IPS-15b (cell line): ENCODE data around the gene WDR33.

ENCODE experiments used
- H3K27me3 ChIP-seq: one replicate; pipeline ENCODE4 v1.6.1; 2013; ENCODE audit warnings: low read length; ENCODE audit not compliant: control insufficient read depth, insufficient read depth
- H3K36me3 ChIP-seq: one replicate; pipeline ENCODE4 v1.6.1; 2013; ENCODE audit warnings: low read length; ENCODE audit not compliant: control insufficient read depth, insufficient read depth
- H3K4me1 ChIP-seq: one replicate; pipeline ENCODE4 v1.6.1; 2013; ENCODE audit warnings: mild to moderate bottlenecking, low read length; ENCODE audit not compliant: control insufficient read depth, insufficient read depth
- H3K4me3 ChIP-seq: one replicate; pipeline ENCODE4 v1.5.1; 2013; ENCODE audit warnings: low read depth, low read length
- H3K9ac ChIP-seq: one replicate; pipeline ENCODE4 v1.6.1; 2013; ENCODE audit warnings: low read depth, mild to moderate bottlenecking, low read length
- H3K9me3 ChIP-seq: one replicate; pipeline ENCODE4 v1.6.1; 2013; ENCODE audit warnings: mild to moderate bottlenecking, low read length; ENCODE audit not compliant: control insufficient read depth, insufficient read depth

WDR33 gene

DNA sequence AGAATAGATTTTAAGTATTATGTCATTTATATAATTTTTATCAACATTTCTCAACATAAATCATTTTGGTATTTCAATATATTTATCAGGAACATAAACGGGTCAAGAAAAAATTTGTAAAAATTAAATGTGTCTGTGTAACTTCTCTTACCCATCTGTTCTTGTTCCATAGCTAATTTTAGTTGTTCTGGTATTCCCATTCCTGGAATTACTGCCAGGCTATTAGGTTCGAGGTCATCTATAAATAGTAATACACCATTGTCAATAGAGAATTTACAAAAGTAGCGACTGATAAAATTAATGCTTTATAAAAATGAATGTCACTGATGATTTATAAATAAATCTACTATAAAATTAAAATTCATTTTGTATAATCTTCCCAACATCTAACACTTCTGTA is 88.2 kb downstream of the WDR33 start:
- Histone ChIP-seq H3K9me3 (no peaks in the 10 kb centered on the region), H3K36me3 (peaks cover 39% of the 10 kb centered on the region), H3K9ac (no peak overlapping the region), H3K4me3 (no peak overlapping the region), H3K4me1 (no peaks in the 10 kb centered on the region), H3K27me3 (no peaks in the 10 kb centered on the region)

DNA sequence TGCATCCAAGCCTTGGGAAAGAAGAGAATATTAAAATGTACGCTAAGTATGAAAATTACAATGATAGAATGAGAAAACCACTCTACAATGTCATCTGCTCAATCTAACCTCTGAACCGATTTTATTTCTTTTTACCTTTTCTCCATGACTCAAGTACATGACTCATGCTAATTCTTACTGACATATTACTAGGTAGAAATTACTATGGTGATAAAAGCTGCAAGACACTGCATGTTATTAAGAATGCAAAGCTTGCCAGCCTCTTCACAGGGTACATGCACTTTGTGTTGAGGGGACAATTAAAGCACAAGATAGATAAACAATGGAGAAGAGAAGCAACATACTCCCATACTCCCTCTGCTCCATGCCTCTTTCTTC is 89.0 kb downstream of the WDR33 start:
- Histone ChIP-seq H3K9ac (no peak overlapping the region), H3K9me3 (no peaks in the 10 kb centered on the region), H3K4me1 (no peaks in the 10 kb centered on the region), H3K4me3 (no peak overlapping the region), H3K27me3 (no peaks in the 10 kb centered on the region), H3K36me3 (peaks cover 40% of the 10 kb centered on the region)

- Histone ChIP-seq H3K36me3 (peaks cover 43% of the 10 kb centered on the region), H3K27me3 (no peaks in the 10 kb centered on the region), H3K4me1 (no peaks in the 10 kb centered on the region), H3K4me3 (no peak overlapping the region), H3K9ac (no peak overlapping the region), H3K9me3 (no peaks in the 10 kb centered on the region)
Measured at GRCh38 chr2:127721311-127721977, 89.5 kb downstream of the WDR33 start.

GRCh38 chr2:127719301-127720218 is 91.4 kb downstream of the WDR33 start:
- Histone ChIP-seq H3K36me3 (peaks cover 42% of the 10 kb centered on the region), H3K9me3 (no peaks in the 10 kb centered on the region), H3K27me3 (no peaks in the 10 kb centered on the region), H3K4me1 (no peaks in the 10 kb centered on the region), H3K9ac (no peak overlapping the region), H3K4me3 (no peak overlapping the region)

DNA sequence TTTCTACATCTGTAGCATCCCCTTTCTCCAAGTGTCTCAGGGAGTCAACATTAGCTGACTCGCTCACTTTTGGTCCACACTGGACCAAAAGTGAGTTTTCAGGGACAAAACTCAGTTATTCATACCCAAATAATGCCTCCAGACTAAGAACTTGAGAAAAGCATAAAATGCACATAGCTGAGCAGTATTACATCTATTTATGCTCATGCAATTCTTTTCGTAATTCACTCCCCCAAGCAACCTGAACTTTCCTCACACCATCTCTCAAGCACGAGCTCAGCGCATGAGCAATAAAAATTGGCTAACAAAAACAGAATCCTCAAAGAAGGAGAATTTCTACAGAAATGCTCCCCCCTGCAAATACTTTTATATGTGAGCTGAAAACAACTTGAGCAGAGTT is 92.7 kb downstream of the WDR33 start:
- no peaks in the 10 kb centered on the region for H3K4me1 ChIP-seq
- H3K36me3 ChIP-seq = peaks cover 50% of the 10 kb centered on the region
- H3K9me3 ChIP-seq = no peaks in the 10 kb centered on the region
- no peak overlapping the region for H3K4me3 ChIP-seq
- H3K9ac ChIP-seq = no peak overlapping the region
- no peaks in the 10 kb centered on the region for H3K27me3 ChIP-seq

GRCh38 chr2:127715778-127716449 is 95.1 kb downstream of the WDR33 start:
- Histone ChIP-seq H3K27me3 (no peaks in the 10 kb centered on the region), H3K9me3 (no peaks in the 10 kb centered on the region), H3K4me1 (no peaks in the 10 kb centered on the region), H3K36me3 (peaks cover 34% of the 10 kb centered on the region), H3K9ac (no peak overlapping the region), H3K4me3 (no peak overlapping the region)

- Histone ChIP-seq H3K4me1 (no peaks in the 10 kb centered on the region), H3K4me3 (no peak overlapping the region), H3K27me3 (no peaks in the 10 kb centered on the region), H3K9me3 (no peaks in the 10 kb centered on the region), H3K9ac (no peak overlapping the region), H3K36me3 (peaks cover 28% of the 10 kb centered on the region)
Measured at GRCh38 chr2:127713562-127713961, 97.4 kb downstream of the WDR33 start.

DNA sequence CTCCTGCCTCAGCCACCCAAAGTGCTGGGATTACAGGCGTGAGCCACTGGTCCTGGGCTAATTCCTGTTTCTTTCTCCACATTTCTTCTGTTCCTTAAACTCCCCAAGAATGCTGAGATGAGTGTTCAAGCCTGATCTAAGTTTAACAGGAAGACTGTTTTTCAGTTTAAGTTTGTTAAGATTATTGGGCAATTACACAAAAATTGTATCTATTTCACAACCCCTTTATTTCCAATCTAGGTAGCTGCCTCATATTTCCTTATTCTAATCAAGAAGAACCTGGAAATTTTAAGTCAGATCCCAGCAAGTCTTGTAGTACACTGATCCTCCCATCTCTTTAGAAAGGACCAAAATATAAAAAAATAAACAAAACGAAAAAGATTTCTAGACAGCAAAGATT is 98.0 kb downstream of the WDR33 start:
- no peaks in the 10 kb centered on the region for H3K4me1 ChIP-seq
- peaks cover 33% of the 10 kb centered on the region for H3K36me3 ChIP-seq
- no peaks in the 10 kb centered on the region for H3K9me3 ChIP-seq
- no peaks in the 10 kb centered on the region for H3K27me3 ChIP-seq
- H3K9ac ChIP-seq = no peak overlapping the region
- no peak overlapping the region for H3K4me3 ChIP-seq

- Histone ChIP-seq H3K4me3 (no peak overlapping the region), H3K27me3 (no peaks in the 10 kb centered on the region), H3K36me3 (peaks cover 41% of the 10 kb centered on the region)
Measured at GRCh38 chr2:127709336-127709735, 101.6 kb downstream of the WDR33 start.

DNA sequence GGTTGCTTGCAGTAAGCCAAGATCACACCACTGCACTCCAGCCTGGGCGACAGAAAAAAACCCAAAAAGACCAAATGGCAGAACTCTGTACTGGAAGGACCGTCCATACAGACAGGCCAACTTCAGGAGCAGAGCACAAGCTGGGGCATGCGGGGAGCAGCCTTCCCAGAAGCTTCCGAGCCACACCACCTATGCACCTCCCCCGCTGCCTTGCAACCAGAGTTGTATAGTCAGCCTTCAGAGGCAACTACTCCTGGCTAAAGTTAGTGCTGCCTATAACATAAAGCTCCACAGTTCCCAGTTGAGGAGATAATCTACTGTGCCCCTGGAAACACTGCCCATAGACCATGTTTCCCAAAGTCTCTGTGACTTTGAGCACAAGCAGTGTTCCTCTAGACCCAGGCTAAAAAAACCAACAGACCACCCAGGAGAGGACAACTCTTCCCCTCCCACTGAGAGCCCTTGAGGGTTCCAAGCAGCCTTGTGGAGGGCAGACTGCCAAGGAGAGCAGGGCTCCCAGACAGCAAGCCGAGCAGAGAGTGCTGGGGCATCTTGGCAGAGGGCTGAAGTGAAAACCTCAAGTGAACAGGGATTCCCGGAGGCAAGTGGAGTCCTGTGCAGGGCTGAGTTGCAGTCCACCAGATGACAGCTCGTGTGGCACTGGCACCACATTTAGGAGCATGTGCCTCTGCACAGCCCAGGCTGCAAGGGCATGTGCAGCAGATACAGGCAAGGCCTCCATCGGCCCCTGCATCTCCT is 102.9 kb downstream of the WDR33 start:
- no peak overlapping the region for H3K4me3 ChIP-seq
- H3K9ac ChIP-seq = no peak overlapping the region
- H3K27me3 ChIP-seq = no peaks in the 10 kb centered on the region
- H3K4me1 ChIP-seq = peaks cover 3% of the 10 kb centered on the region
- H3K36me3 ChIP-seq = peaks cover 35% of the 10 kb centered on the region
- no peaks in the 10 kb centered on the region for H3K9me3 ChIP-seq

More at GRCh38 chr2:127709336-127709735, 101.6 kb downstream of the WDR33 start:
- Histone ChIP-seq H3K4me1 (no peaks in the 10 kb centered on the region), H3K9me3 (no peaks in the 10 kb centered on the region), H3K9ac (no peak overlapping the region)

DNA sequence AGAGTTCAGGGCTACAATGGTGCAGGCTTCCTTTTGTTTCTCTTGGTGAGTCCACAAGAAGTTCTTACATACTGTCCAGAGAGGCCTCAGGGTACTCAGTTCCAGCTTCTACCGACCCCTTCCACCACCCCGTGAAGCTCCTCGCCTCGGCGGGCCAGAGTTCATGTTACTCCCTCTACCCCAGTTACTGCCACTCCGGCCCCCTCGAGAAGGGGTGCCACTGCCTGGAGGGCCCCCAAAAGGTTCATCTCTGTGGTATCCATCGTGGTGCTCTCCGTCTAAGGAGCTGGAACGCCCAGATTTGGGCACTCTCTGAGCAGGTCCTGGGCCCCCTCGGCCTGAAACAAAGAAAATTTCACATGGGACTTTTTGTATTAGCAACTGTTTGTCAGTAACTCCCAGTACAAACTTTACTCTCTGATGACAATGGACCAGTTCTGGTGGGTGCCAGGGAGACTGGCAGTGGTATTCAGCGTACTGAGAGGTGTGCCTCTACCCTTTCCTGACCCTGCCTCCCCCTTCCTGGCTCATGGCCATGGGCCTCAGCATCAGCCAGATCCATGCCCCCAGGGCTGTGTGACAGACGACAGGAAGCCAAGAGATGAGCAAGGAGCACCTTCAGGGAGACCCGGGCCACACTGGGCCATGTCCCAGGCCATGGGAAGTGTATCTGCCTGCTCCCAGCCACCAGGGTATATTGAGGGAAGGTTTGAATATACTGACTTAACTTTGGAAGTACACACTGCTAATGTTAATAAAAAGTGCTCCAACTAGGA is 104.6 kb downstream of the WDR33 start:
- H3K4me1 ChIP-seq = peaks cover 7% of the 10 kb centered on the region
- peaks cover 35% of the 10 kb centered on the region for H3K36me3 ChIP-seq
- no peaks in the 10 kb centered on the region for H3K27me3 ChIP-seq
- no peak overlapping the region for H3K9ac ChIP-seq
- no peak overlapping the region for H3K4me3 ChIP-seq
- no peaks in the 10 kb centered on the region for H3K9me3 ChIP-seq
